WTC11 (cell line): ENCODE results near the gene IGFBP7. TPM values are rescaled to one million over a fixed set of nuclear protein-coding genes. Genes with fewer than 3 reads are reported as not detected.
A peak's percentile ranks its signal among the peaks of the same experiment; 100 is the strongest.

Source experiments
- ATAC-seq: fragments of 200-7000 bp; cut with Tn5 transposase; 2 replicates; pipeline ENCODE4 v1.10.0; 2021; ENCODE audit warnings: mild to moderate bottlenecking, moderate library complexity
- CTCF ChIA-PET: fragments of 300-600 bp; sonication (Branson Sonifier 250); formaldehyde crosslinking; loops from one replicate; lab custom pipeline; 2021; ENCODE audit warnings: antibody characterized with exemption; lab: Charles Lee
- POLR2A ChIA-PET: fragments of 350-600 bp; sonication (Branson Sonifier 250); formaldehyde crosslinking; loops from one replicate; lab custom pipeline; 2021; ENCODE audit warnings: antibody characterized with exemption; lab: Charles Lee
- DNase-seq: peaks from one replicate; pipeline ENCODE4 v3.0.0; 2021; ENCODE audit warnings: low spot score
- H3K27ac Mint-ChIP-seq: 2 replicates; pipeline ENCODE4 v1.8.0; 2021; ENCODE audit warnings: mixed read lengths
- H3K27me3 Mint-ChIP-seq: 2 replicates; pipeline ENCODE4 v1.8.0; 2021; ENCODE audit warnings: low read depth, mild to moderate bottlenecking, moderate library complexity, mixed read lengths
- H3K36me3 Mint-ChIP-seq: 2 replicates; pipeline ENCODE4 v1.8.0; 2021; ENCODE audit warnings: mixed read lengths
- H3K4me1 Mint-ChIP-seq: 2 replicates; pipeline ENCODE4 v1.8.0; 2022; ENCODE audit warnings: mixed read lengths
- H3K4me3 Mint-ChIP-seq: 2 replicates; pipeline ENCODE4 v1.8.0; 2021; ENCODE audit warnings: mild to moderate bottlenecking, moderate library complexity, mixed read lengths
- H3K9me3 Mint-ChIP-seq: 2 replicates; pipeline ENCODE4 v1.8.0; 2021; ENCODE audit warnings: mixed read lengths
- ATF3 ChIP-seq: sonication (generic); formaldehyde crosslinking; conservative IDR thresholded peaks from 2 replicates; pipeline ENCODE4 v1.8.1; 2022; ENCODE audit warnings: mild to moderate bottlenecking, missing genetic modification reagents
- CTCF ChIP-seq: fragments of 200-600 bp; IDR thresholded peaks from 2 replicates; pipeline ENCODE4 v1.8.0; 2022; ENCODE audit warnings: antibody characterized with exemption
- HMGXB4 ChIP-seq: sonication (generic); formaldehyde crosslinking; IDR thresholded peaks from 2 replicates; pipeline ENCODE4 v1.8.1; 2023; ENCODE audit warnings: mild to moderate bottlenecking, moderate library complexity, missing genetic modification reagents
- NFATC4 ChIP-seq: fragments of 250-450 bp; sonication (Bioruptor Pico); IDR thresholded peaks from 2 replicates; pipeline ENCODE4 v1.9.0; 2021; ENCODE audit warnings: mild to moderate bottlenecking
- NFE2L1 ChIP-seq: sonication (generic); formaldehyde crosslinking; IDR thresholded peaks from 2 replicates; pipeline ENCODE4 v1.8.1; 2023; ENCODE audit warnings: missing genetic modification reagents
- OVOL2 ChIP-seq: fragments of 250-450 bp; sonication (Bioruptor Pico); IDR thresholded peaks from 2 replicates; pipeline ENCODE4 v1.9.0; 2021; ENCODE audit warnings: mild to moderate bottlenecking, borderline replicate concordance
- PREB ChIP-seq: sonication (generic); formaldehyde crosslinking; IDR thresholded peaks from 2 replicates; pipeline ENCODE4 v1.8.1; 2022; ENCODE audit warnings: mild to moderate bottlenecking, missing genetic modification reagents, moderate library complexity, borderline replicate concordance
- RORB ChIP-seq: fragments of 250-450 bp; sonication (Bioruptor Pico); IDR thresholded peaks from 2 replicates; pipeline ENCODE4 v1.9.0; 2021; ENCODE audit warnings: mild to moderate bottlenecking
- SOX15 ChIP-seq: fragments of 250-450 bp; sonication (Bioruptor Pico); IDR thresholded peaks from 2 replicates; pipeline ENCODE4 v1.9.0; 2021; ENCODE audit warnings: mild to moderate bottlenecking
- TEAD1 ChIP-seq: sonication (generic); formaldehyde crosslinking; IDR thresholded peaks from 2 replicates; pipeline ENCODE4 v1.8.0; 2022; ENCODE audit warnings: mild to moderate bottlenecking, missing genetic modification reagents
- ZNF219 ChIP-seq: sonication (generic); formaldehyde crosslinking; IDR thresholded peaks from 2 replicates; pipeline ENCODE4 v1.8.0; 2023; ENCODE audit warnings: missing genetic modification reagents, mild to moderate bottlenecking, borderline replicate concordance
- ZNF532 ChIP-seq: fragments of 250-450 bp; sonication (Bioruptor Pico); IDR thresholded peaks from 2 replicates; pipeline ENCODE4 v1.9.0; 2021; ENCODE audit warnings: mild to moderate bottlenecking, borderline replicate concordance
- total RNA-seq: library from RNA; stranded (reverse); gene quantifications from 3 replicates; pipeline ENCODE4 v1.2.3, GENCODE V29; 2021
- TF ChIP-seq, protein P1 (sequence below): sonication (generic); formaldehyde crosslinking; IDR thresholded peaks from 2 replicates; pipeline ENCODE4 v1.8.0; 2023; ENCODE audit warnings: missing genetic modification reagents
- TF ChIP-seq, protein P2 (sequence below): fragments of 250-450 bp; sonication (Bioruptor Pico); conservative IDR thresholded peaks from 2 replicates; pipeline ENCODE4 v1.9.0; 2021; ENCODE audit warnings: mild to moderate bottlenecking
- TF ChIP-seq, protein P3 (sequence below): sonication (generic); formaldehyde crosslinking; IDR thresholded peaks from 2 replicates; pipeline ENCODE4 v1.8.0; 2022; ENCODE audit warnings: mild to moderate bottlenecking, missing genetic modification reagents

IGFBP7 gene
- total RNA-seq, 1 experiment from 2014 or later: 1.4 TPM

DNA sequence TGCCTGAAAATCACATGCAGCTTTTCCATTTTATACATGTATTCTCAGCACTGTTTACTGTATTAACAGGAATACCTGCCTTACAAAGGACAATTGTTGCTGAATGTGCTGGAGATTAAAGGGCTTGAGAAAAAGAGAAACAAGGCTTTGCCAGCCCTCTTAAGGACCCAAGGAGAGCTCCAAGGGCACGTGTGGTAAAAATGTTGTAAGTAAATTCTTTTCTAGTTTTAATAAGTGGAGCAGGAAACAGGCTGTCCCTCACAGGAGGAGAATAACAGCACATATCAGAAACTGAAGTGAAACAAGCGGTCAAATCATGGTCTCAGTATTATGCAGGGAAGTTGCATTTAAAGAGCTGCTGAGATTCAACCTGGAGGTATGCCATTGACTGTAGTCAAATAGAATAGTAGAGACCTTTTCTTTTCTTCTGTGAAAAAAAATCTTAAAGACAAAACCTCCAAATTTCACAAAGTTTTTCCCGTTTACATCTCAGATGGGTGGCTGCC lies 18.5 kb downstream of the IGFBP7 start:
- Mint-ChIP-seq H3K27ac (no peak overlapping the region), H3K36me3 (no peaks in the 10 kb centered on the region), H3K27me3 (peaks cover 8% of the 10 kb centered on the region), H3K9me3 (0 out of 2 replicates have a peak, but pooled peaks cover 3% of the 10 kb centered on the region), H3K4me3 (no peak overlapping the region), H3K4me1 (peaks cover 17% of the 10 kb centered on the region)
- ATAC-seq: peak; percentile 46
- POLR2A ChIA-PET: no interaction called here
- TF ChIP-seq, protein P1, sequence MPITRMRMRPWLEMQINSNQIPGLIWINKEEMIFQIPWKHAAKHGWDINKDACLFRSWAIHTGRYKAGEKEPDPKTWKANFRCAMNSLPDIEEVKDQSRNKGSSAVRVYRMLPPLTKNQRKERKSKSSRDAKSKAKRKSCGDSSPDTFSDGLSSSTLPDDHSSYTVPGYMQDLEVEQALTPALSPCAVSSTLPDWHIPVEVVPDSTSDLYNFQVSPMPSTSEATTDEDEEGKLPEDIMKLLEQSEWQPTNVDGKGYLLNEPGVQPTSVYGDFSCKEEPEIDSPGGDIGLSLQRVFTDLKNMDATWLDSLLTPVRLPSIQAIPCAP: no peak
- TF ChIP-seq SOX15: no peak
- CTCF ChIA-PET: interaction anchor here (1.2 kb wide), 2 partner anchors 10 kb away, joined by 3 read pairs; no protein-coding TSS in a partner anchor
- no peak for DNase-seq

- Mint-ChIP-seq H3K27ac (no peak overlapping the region), H3K27me3 (peaks cover 8% of the 10 kb centered on the region), H3K36me3 (peaks cover 9% of the 10 kb centered on the region), H3K4me3 (no peak overlapping the region), H3K4me1 (peaks cover 17% of the 10 kb centered on the region), H3K9me3 (peaks cover 13% of the 10 kb centered on the region)
- no peak for ATAC-seq
- POLR2A ChIA-PET: interaction anchor here (1.1 kb wide), 1 partner anchor 11 kb away, joined by 3 read pairs; no protein-coding TSS in a partner anchor
- DNase-seq: no peak
- TF ChIP-seq HMGXB4 (CRISPR knock-in tag) (no peak), RORB (CRISPR knock-in tag) (no peak), TEAD1 (CRISPR knock-in tag) (no peak), ZNF219 (CRISPR knock-in tag) (no peak), ZNF532 (CRISPR knock-in tag) (no peak), PREB (no peak), CTCF (no peak), NFATC4 (no peak), ATF3 (CRISPR knock-in tag) (no peak), NFE2L1 (no peak), OVOL2 (CRISPR knock-in tag) (no peak)
- TF ChIP-seq, protein P2, sequence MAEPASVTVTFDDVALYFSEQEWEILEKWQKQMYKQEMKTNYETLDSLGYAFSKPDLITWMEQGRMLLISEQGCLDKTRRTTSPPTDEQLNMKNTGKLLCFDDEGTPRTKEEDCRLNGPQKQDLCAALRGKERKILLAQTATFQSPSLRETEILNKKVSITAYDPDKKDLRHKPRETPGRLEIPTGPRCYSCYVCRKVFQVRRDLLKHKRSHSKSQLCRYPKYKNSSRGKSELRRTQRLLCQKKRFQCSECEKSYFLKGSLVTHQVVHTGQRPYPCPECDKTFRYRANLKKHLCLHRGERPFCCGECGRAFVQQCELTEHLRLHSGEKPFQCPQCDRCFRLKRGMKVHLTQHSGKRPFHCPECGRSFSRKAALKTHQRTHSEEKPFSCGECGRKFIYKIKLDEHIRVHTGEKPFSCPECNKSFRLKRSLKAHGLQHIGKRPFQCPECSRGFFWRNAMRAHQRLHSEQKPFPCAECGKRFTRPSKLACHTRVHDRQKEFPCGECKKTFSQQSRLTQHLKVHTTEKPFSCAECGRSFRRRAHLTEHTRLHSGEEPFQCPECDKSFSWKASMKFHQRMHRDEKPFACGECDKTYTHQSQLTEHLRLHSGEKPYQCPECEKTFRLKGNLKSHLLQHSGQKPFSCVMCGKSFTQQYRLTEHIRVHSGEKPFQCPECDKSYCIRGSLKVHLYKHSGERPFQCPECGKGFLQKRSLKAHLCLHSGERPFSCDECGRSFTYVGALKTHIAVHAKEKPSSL (CRISPR knock-in tag): no peak
- TF ChIP-seq, protein P1: no peak
- TF ChIP-seq, protein P3, sequence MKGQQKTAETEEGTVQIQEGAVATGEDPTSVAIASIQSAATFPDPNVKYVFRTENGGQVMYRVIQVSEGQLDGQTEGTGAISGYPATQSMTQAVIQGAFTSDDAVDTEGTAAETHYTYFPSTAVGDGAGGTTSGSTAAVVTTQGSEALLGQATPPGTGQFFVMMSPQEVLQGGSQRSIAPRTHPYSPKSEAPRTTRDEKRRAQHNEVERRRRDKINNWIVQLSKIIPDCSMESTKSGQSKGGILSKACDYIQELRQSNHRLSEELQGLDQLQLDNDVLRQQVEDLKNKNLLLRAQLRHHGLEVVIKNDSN (CRISPR knock-in tag): no peak
- CTCF ChIA-PET: interaction anchor here (1.1 kb wide), 1 partner anchor 52 kb away, joined by 3 read pairs; no protein-coding TSS in a partner anchor
Observed at GRCh38 chr4:57090079-57090478, 20.1 kb downstream of the IGFBP7 start.
